ENCODE measurements around the gene EBI3. TPM values are rescaled to one million over a fixed set of nuclear protein-coding genes. Genes with fewer than 3 reads are reported as not detected.
"Not testable (repeated sequence)": the region's sequence is repeated elsewhere in the genome, so short reads cannot be mapped to it uniquely, and the experiment has no call there.

EBI3 gene
- total RNA-seq, 1 experiment from 2014 or later = 1.2 TPM

GRCh38 chr19:4238831-4239230 lies 9.5 kb downstream of the EBI3 start:
- no TSS peak for BruUV-seq (replicated peaks)
- CTCF ChIA-PET = no interaction called here
- no peaks in the 10 kb centered on the region for H3K36me3 Mint-ChIP-seq (ENCODE audit: insufficient read depth, unreplicated experiment)

DNA sequence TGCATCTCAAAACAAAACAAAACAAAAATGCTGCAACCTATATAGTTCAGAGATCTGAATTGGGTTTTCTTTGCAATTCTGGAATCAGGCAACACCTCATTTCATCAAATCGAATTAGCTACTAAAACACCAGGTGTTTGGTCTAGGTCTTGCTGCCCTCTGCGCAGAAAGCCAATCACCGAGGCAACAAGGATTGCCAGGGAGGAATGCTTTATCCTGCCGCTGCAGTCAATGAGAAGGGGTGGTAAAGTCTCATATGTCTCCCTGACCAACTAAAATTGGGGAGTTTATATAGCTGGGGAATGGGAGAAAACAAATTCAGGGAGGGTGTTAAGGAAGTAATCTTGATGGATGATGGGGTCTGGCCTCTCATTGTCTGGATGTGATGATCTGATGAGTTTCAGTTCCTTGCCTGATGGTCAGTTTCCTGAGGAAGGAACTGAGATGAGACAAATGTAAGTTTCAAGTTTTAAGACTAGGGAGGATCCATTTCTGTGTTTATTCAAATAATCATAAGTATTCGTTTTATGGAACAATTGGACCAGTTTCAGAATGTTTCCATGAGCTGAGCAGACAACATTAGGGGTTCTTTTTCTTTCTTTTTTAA lies 12.6 kb downstream of the EBI3 start:
- Mint-ChIP-seq H3K9me3 (ENCODE audit: low read depth, unreplicated experiment) (peaks cover 2% of the 10 kb centered on the region), H3K36me3 (ENCODE audit: insufficient read depth, unreplicated experiment) (peaks cover 7% of the 10 kb centered on the region), H3K27ac (ENCODE audit: unreplicated experiment) (no peak overlapping the region), H3K27me3 (ENCODE audit: unreplicated experiment) (no peaks in the 10 kb centered on the region), H3K4me3 (ENCODE audit: low read depth, unreplicated experiment) (no peak overlapping the region), H3K4me1 (ENCODE audit: low read depth, unreplicated experiment) (peaks cover 8% of the 10 kb centered on the region)
- CTCF ChIA-PET = interaction anchor here (0.7 kb wide), 2 partner anchors 111 to 873 kb away, joined by 4 to 5 read pairs; no protein-coding TSS in a partner anchor
- no TSS peak for BruUV-seq (replicated peaks)
- intact Hi-C loops (cut with micrococcal nuclease; ENCODE audit: unreplicated experiment) = no loop called here
- DNase-seq = no peak
- TF ChIP-seq, protein P1, sequence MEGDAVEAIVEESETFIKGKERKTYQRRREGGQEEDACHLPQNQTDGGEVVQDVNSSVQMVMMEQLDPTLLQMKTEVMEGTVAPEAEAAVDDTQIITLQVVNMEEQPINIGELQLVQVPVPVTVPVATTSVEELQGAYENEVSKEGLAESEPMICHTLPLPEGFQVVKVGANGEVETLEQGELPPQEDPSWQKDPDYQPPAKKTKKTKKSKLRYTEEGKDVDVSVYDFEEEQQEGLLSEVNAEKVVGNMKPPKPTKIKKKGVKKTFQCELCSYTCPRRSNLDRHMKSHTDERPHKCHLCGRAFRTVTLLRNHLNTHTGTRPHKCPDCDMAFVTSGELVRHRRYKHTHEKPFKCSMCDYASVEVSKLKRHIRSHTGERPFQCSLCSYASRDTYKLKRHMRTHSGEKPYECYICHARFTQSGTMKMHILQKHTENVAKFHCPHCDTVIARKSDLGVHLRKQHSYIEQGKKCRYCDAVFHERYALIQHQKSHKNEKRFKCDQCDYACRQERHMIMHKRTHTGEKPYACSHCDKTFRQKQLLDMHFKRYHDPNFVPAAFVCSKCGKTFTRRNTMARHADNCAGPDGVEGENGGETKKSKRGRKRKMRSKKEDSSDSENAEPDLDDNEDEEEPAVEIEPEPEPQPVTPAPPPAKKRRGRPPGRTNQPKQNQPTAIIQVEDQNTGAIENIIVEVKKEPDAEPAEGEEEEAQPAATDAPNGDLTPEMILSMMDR (IDR thresholded peaks at IDR 0.05; ENCODE audit: unreplicated experiment) = no peak

More at GRCh38 chr19:4238831-4239230, 9.5 kb downstream of the EBI3 start:
- no peaks in the 10 kb centered on the region for H3K27me3 Mint-ChIP-seq (ENCODE audit: unreplicated experiment)
- TF ChIP-seq, protein P1 (IDR thresholded peaks at IDR 0.05; ENCODE audit: unreplicated experiment) = no peak
- intact Hi-C loops (cut with micrococcal nuclease; ENCODE audit: unreplicated experiment) = no loop called here
- H3K4me3 Mint-ChIP-seq (ENCODE audit: low read depth, unreplicated experiment) = no peak overlapping the region
- H3K27ac Mint-ChIP-seq (ENCODE audit: unreplicated experiment) = no peak overlapping the region
- no peaks in the 10 kb centered on the region for H3K4me1 Mint-ChIP-seq (ENCODE audit: low read depth, unreplicated experiment)
- peaks cover 2% of the 10 kb centered on the region for H3K9me3 Mint-ChIP-seq (ENCODE audit: low read depth, unreplicated experiment)
- no peak for DNase-seq

DNA sequence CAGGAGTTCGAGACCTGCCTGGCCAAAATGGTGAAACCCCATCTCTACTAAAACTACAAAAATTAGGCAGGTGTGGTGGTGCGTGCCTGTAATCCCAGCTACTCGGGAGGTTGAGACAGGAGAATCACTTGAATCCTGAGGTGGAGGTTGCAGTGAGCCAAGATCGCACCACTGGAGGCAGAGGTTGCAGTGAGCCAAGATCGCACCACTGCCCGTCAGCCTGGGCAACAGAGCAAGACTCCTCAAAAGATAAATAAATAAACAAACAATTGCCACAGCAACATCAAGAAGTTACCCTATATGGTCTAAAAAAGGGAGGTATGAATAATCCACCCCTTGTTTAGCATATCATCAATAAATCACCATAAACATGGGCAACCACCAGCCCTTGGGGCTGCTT lies 16.6 kb downstream of the EBI3 start:
- H3K27ac Mint-ChIP-seq (ENCODE audit: unreplicated experiment); H3K4me1 Mint-ChIP-seq (ENCODE audit: low read depth, unreplicated experiment); H3K9me3 Mint-ChIP-seq (ENCODE audit: low read depth, unreplicated experiment); BruUV-seq (replicated peaks); intact Hi-C loops (cut with micrococcal nuclease; ENCODE audit: unreplicated experiment); H3K27me3 Mint-ChIP-seq (ENCODE audit: unreplicated experiment); DNase-seq; CTCF ChIA-PET: not testable (repeated sequence)
- Mint-ChIP-seq H3K36me3 (ENCODE audit: insufficient read depth, unreplicated experiment) (peaks cover 35% of the 10 kb centered on the region), H3K4me3 (ENCODE audit: low read depth, unreplicated experiment) (peak overlapping the region; percentile 87)

- peak within 1 kb of the TSS; percentile 100 for H3K27ac Mint-ChIP-seq (ENCODE audit: unreplicated experiment)
- TSS peak; percentile 80 for BruUV-seq (replicated peaks)
- TF ChIP-seq, protein P1 (IDR thresholded peaks at IDR 0.05; ENCODE audit: unreplicated experiment) = no peak
- intact Hi-C loops (cut with micrococcal nuclease; ENCODE audit: unreplicated experiment) = no loop called here
- peaks cover 2% of the 10 kb centered on the region for H3K9me3 Mint-ChIP-seq (ENCODE audit: low read depth, unreplicated experiment)
- peaks cover 40% of the 10 kb centered on the region for H3K36me3 Mint-ChIP-seq (ENCODE audit: insufficient read depth, unreplicated experiment)
- no peaks in the 10 kb centered on the region for H3K27me3 Mint-ChIP-seq (ENCODE audit: unreplicated experiment)
- H3K4me1 Mint-ChIP-seq (ENCODE audit: low read depth, unreplicated experiment) = peaks cover 8% of the 10 kb centered on the region
- H3K4me3 Mint-ChIP-seq (ENCODE audit: low read depth, unreplicated experiment) = peak within 1 kb of the TSS; percentile 87
- DNase-seq = peak; percentile 97
- CTCF ChIA-PET = interaction anchor here (0.9 kb wide), 1 partner anchor 20 kb away, joined by 3 read pairs; no protein-coding TSS in a partner anchor
Measured at GRCh38 chr19:4246767-4247593, 17.7 kb downstream of the EBI3 start, which contains the start of gene YJU2. TSS of gene YJU2 (plus strand) at chr19:4247080. CDS start at chr19:4247147, 67 bp downstream.
